HEK293 (cell line): ENCODE results near the gene CRMP1.

Experiments used
- PRDM1 ChIP-seq: fragments of 450-650 bp; formaldehyde crosslinking; IDR thresholded peaks from 2 replicates; pipeline ENCODE4; 2016; ENCODE audit warnings: missing biosample characterization, missing genetic modification characterization
- YY1 ChIP-seq: fragments of 450-650 bp; formaldehyde crosslinking; IDR thresholded peaks from 2 replicates; pipeline ENCODE4 v1.5.1; 2018; ENCODE audit warnings: missing biosample characterization, missing genetic modification characterization
- ZBTB20 ChIP-seq: fragments of 450-650 bp; formaldehyde crosslinking; IDR thresholded peaks from 2 replicates; pipeline ENCODE4 v1.5.1; 2016; ENCODE audit warnings: missing biosample characterization, missing genetic modification characterization
- ZEB2 ChIP-seq: fragments of 450-650 bp; formaldehyde crosslinking; IDR thresholded peaks from 2 replicates; pipeline ENCODE4 v1.5.1; 2016; ENCODE audit warnings: missing biosample characterization, missing genetic modification characterization
- ZFP3 ChIP-seq: fragments of 450-650 bp; formaldehyde crosslinking; IDR thresholded peaks from 2 replicates; pipeline ENCODE4 v1.5.1; 2016; ENCODE audit warnings: low read depth, missing biosample characterization, missing genetic modification characterization
- ZNF274 ChIP-seq, 2 experiments: fragments of 200-500 bp in 1 of 2; fragments of 450-650 bp in 1 of 2; sonication (Bioruptor generic) in 1 of 2; formaldehyde crosslinking in 1 of 2; IDR thresholded peaks; 2 replicates each; pipeline versions ENCODE4 v1.5.1 to v1.6.1; 2014 to 2016; ENCODE audit warnings: borderline replicate concordance in 1 of 2, inconsistent platforms in 1 of 2, low read length in 1 of 2, missing biosample characterization in 1 of 2, missing genetic modification characterization in 1 of 2
- ZNF530 ChIP-seq: fragments of 450-650 bp; formaldehyde crosslinking; IDR thresholded peaks from 2 replicates; pipeline ENCODE4 v1.5.1; 2016; ENCODE audit warnings: low read depth, missing biosample characterization, missing genetic modification characterization
- ZNF768 ChIP-seq: fragments of 450-650 bp; formaldehyde crosslinking; IDR thresholded peaks from 2 replicates; pipeline ENCODE4 v1.5.1; 2018; ENCODE audit warnings: missing biosample characterization, mild to moderate bottlenecking, missing genetic modification characterization
- ZNF791 ChIP-seq: fragments of 450-650 bp; formaldehyde crosslinking; IDR thresholded peaks from 2 replicates; pipeline ENCODE4 v1.5.1; 2016; ENCODE audit warnings: missing biosample characterization, missing genetic modification characterization
- TF ChIP-seq, protein P1 (sequence below): fragments of 450-650 bp; formaldehyde crosslinking; IDR thresholded peaks from 2 replicates; pipeline ENCODE4 v1.5.1; 2016; ENCODE audit warnings: missing biosample characterization, missing genetic modification characterization
- TF ChIP-seq, protein P2 (sequence below): fragments of 450-650 bp; formaldehyde crosslinking; IDR thresholded peaks from 2 replicates; pipeline ENCODE4 v1.5.1; 2017; ENCODE audit warnings: missing biosample characterization, missing genetic modification characterization
- TF ChIP-seq, protein P3 (sequence below): fragments of 450-650 bp; formaldehyde crosslinking; conservative IDR thresholded peaks from 2 replicates; pipeline ENCODE4 v1.5.1; 2016; ENCODE audit warnings: low read depth, missing biosample characterization, missing genetic modification characterization

- TF ChIP-seq, protein P1, sequence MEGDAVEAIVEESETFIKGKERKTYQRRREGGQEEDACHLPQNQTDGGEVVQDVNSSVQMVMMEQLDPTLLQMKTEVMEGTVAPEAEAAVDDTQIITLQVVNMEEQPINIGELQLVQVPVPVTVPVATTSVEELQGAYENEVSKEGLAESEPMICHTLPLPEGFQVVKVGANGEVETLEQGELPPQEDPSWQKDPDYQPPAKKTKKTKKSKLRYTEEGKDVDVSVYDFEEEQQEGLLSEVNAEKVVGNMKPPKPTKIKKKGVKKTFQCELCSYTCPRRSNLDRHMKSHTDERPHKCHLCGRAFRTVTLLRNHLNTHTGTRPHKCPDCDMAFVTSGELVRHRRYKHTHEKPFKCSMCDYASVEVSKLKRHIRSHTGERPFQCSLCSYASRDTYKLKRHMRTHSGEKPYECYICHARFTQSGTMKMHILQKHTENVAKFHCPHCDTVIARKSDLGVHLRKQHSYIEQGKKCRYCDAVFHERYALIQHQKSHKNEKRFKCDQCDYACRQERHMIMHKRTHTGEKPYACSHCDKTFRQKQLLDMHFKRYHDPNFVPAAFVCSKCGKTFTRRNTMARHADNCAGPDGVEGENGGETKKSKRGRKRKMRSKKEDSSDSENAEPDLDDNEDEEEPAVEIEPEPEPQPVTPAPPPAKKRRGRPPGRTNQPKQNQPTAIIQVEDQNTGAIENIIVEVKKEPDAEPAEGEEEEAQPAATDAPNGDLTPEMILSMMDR (tag by site-specific recombination) = no peak
- TF ChIP-seq ZFP3 (no peak), YY1 (tag by site-specific recombination) (no peak), ZNF768 (tag by site-specific recombination) (no peak), ZNF274 (IDR thresholded peaks at IDR 0.05; ENCODE audit: low read length) (no peak), ZNF274 (tag by site-specific recombination; IDR thresholded peaks at IDR 0.05; ENCODE audit: borderline replicate concordance) (no peak), PRDM1 (no peak), ZNF791 (tag by site-specific recombination) (no peak), ZBTB20 (tag by site-specific recombination) (no peak), ZEB2 (tag by site-specific recombination) (no peak), ZNF530 (tag by site-specific recombination) (no peak)
- TF ChIP-seq, protein P2, sequence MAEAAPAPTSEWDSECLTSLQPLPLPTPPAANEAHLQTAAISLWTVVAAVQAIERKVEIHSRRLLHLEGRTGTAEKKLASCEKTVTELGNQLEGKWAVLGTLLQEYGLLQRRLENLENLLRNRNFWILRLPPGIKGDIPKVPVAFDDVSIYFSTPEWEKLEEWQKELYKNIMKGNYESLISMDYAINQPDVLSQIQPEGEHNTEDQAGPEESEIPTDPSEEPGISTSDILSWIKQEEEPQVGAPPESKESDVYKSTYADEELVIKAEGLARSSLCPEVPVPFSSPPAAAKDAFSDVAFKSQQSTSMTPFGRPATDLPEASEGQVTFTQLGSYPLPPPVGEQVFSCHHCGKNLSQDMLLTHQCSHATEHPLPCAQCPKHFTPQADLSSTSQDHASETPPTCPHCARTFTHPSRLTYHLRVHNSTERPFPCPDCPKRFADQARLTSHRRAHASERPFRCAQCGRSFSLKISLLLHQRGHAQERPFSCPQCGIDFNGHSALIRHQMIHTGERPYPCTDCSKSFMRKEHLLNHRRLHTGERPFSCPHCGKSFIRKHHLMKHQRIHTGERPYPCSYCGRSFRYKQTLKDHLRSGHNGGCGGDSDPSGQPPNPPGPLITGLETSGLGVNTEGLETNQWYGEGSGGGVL (tag by site-specific recombination) = no peak
- TF ChIP-seq, protein P3, sequence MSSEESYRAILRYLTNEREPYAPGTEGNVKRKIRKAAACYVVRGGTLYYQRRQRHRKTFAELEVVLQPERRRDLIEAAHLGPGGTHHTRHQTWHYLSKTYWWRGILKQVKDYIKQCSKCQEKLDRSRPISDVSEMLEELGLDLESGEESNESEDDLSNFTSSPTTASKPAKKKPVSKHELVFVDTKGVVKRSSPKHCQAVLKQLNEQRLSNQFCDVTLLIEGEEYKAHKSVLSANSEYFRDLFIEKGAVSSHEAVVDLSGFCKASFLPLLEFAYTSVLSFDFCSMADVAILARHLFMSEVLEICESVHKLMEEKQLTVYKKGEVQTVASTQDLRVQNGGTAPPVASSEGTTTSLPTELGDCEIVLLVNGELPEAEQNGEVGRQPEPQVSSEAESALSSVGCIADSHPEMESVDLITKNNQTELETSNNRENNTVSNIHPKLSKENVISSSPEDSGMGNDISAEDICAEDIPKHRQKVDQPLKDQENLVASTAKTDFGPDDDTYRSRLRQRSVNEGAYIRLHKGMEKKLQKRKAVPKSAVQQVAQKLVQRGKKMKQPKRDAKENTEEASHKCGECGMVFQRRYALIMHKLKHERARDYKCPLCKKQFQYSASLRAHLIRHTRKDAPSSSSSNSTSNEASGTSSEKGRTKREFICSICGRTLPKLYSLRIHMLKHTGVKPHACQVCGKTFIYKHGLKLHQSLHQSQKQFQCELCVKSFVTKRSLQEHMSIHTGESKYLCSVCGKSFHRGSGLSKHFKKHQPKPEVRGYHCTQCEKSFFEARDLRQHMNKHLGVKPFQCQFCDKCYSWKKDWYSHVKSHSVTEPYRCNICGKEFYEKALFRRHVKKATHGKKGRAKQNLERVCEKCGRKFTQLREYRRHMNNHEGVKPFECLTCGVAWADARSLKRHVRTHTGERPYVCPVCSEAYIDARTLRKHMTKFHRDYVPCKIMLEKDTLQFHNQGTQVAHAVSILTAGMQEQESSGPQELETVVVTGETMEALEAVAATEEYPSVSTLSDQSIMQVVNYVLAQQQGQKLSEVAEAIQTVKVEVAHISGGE (tag by site-specific recombination) = no peak
Measured at GRCh38 chr4:5810770-5811430, 82.0 kb downstream of the CRMP1 start.
